Activated CD4-positive, alpha-beta T cell treated with anti-CD3 and anti-CD28 coated beads for 36 hours (primary cell): ENCODE results near the gene SLC12A5. TPM values are rescaled to one million over a fixed set of nuclear protein-coding genes. Genes with fewer than 3 reads are reported as not detected.

Experiments
- ATAC-seq: fragments of 200-7000 bp; cut with Tn5 transposase; one replicate; pipeline ENCODE4 v1.10.0; 2021; ENCODE audit warnings: mild to moderate bottlenecking, moderate library complexity
- CTCF ChIA-PET: fragments of 350-600 bp; sonication (Branson Sonifier 250); formaldehyde crosslinking; loops from one replicate; lab custom pipeline; 2021; ENCODE audit warnings: antibody characterized with exemption; lab: Charles Lee
- POLR2A ChIA-PET: fragments of 350-600 bp; sonication (Branson Sonifier 250); formaldehyde crosslinking; loops from one replicate; lab custom pipeline; 2021; ENCODE audit warnings: antibody characterized with exemption, inconsistent platforms; lab: Charles Lee
- DNase-seq: peaks from one replicate; pipeline ENCODE4 v3.0.0-alpha.2; 2020
- H3K27ac Mint-ChIP-seq: one replicate; pipeline ENCODE4 v1.8.0; 2021; ENCODE audit warnings: mixed read lengths
- H3K27me3 Mint-ChIP-seq: one replicate; pipeline ENCODE4 v1.8.0; 2021; ENCODE audit warnings: mixed read lengths
- H3K36me3 Mint-ChIP-seq: one replicate; pipeline ENCODE4 v1.8.0; 2021; ENCODE audit warnings: low read depth, mixed read lengths
- H3K4me1 Mint-ChIP-seq: one replicate; pipeline ENCODE4 v1.8.0; 2021; ENCODE audit warnings: mixed read lengths
- H3K4me3 Mint-ChIP-seq: one replicate; pipeline ENCODE4 v1.8.0; 2021; ENCODE audit warnings: mild to moderate bottlenecking, moderate library complexity, mixed read lengths
- H3K9me3 Mint-ChIP-seq: one replicate; pipeline ENCODE4 v1.8.0; 2021; ENCODE audit warnings: low read depth, mixed read lengths
- intact Hi-C, 2 experiments: fragments of 100-400 bp; cut with DNase I in 1 of 2; cut with micrococcal nuclease in 1 of 2; formaldehyde crosslinking; loops; one replicate each; pipeline versions ENCODE4 v1.14.2 to v1.15.1; 2022 to 2024; cut with DNase I, micrococcal nuclease
- total RNA-seq, 2 experiments: library from RNA; stranded (reverse); gene quantifications; one replicate each; pipeline ENCODE4 v1.2.3, GENCODE V29; 2021

The SLC12A5 gene
- total RNA-seq, 2 experiments from 2014 or later = 0.49 to 0.73 TPM

GRCh38 chr20:46056027-46056833 lies 27.2 kb downstream of the SLC12A5 start:
- H3K4me3 Mint-ChIP-seq = no peak overlapping the region
- peaks cover 19% of the 10 kb centered on the region for H3K27me3 Mint-ChIP-seq
- peaks cover 13% of the 10 kb centered on the region for H3K36me3 Mint-ChIP-seq
- CTCF ChIA-PET = no interaction called here
- intact Hi-C loops = loop anchor here in 1 of 2 experiments (2.0 kb wide), 1 partner anchor 25 kb away; no protein-coding TSS in a partner anchor
- peaks cover 26% of the 10 kb centered on the region for H3K4me1 Mint-ChIP-seq
- no peak overlapping the region for H3K27ac Mint-ChIP-seq
- no peak for ATAC-seq
- no peaks in the 10 kb centered on the region for H3K9me3 Mint-ChIP-seq
- DNase-seq = no peak
- POLR2A ChIA-PET = no interaction called here

- Mint-ChIP-seq H3K4me3 (no peak overlapping the region), H3K36me3 (peaks cover 22% of the 10 kb centered on the region), H3K9me3 (no peaks in the 10 kb centered on the region), H3K27ac (no peak overlapping the region), H3K27me3 (peaks cover 19% of the 10 kb centered on the region), H3K4me1 (peaks cover 35% of the 10 kb centered on the region)
- no peak for ATAC-seq
- intact Hi-C loops = loop anchor here in 1 of 2 experiments (2.0 kb wide), 1 partner anchor 26 kb away; no protein-coding TSS in a partner anchor
- POLR2A ChIA-PET = no interaction called here
- peak; percentile 54 for DNase-seq
- CTCF ChIA-PET = interaction anchor here (0.6 to 2.5 kb wide), 2 partner anchors 43 to 122 kb away, joined by 3 to 9 read pairs; no protein-coding TSS in a partner anchor
Measured at GRCh38 chr20:46056970-46057855, 28.2 kb downstream of the SLC12A5 start.

DNA sequence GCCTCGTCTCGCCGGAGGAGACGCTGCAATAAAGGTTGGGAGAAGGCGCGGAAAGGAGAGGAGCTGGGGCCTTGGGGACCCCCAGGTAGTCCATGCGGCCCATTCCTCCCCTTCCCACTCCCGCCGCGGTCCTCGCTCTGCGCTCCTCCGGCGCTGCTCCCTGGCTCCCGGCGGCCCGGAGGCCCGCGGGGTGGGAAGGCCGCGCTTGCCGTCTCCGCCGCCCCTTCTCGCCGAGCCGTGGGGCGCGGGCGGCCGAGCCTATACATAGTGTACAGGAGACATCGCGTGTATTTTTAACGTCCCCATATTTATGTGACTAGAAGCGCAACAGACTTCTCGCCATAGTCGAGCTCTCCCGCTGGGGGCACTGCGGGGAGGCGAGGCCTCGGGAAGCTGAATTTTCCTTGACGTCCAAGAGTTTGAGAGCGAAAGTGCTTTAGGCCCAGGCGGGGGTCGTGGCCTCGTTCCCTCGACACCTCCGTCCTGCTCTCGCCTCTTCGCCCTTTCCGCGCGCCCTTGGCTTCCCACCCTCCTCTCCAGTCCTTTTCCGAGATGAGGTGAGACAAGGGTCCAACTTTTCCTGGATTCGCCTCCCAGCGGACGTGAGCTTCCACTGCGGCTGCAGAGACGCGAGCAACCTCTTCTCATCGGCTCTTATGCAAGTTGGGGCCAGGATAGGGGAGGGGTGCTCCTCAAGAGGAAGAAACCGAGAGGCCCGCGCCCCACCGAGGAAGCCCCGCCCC lies 29.0 kb downstream of the SLC12A5 start:
- DNase-seq = peak; percentile 52
- ChIA-PET POLR2A (no interaction called here), CTCF (interaction anchor here (0.6 to 2.5 kb wide), 5 partner anchors 20 to 121 kb away, joined by 3 to 9 read pairs (median 3); no protein-coding TSS in a partner anchor)
- peaks cover 19% of the 10 kb centered on the region for H3K27me3 Mint-ChIP-seq
- peak; percentile 42 for ATAC-seq
- peaks cover 30% of the 10 kb centered on the region for H3K36me3 Mint-ChIP-seq
- no peak overlapping the region for H3K27ac Mint-ChIP-seq
- H3K4me1 Mint-ChIP-seq = peaks cover 42% of the 10 kb centered on the region
- H3K9me3 Mint-ChIP-seq = no peaks in the 10 kb centered on the region
- intact Hi-C loops = loop anchor here in 1 of 2 experiments (2.0 kb wide), 1 partner anchor 27 kb away; no protein-coding TSS in a partner anchor
- no peak overlapping the region for H3K4me3 Mint-ChIP-seq

DNA sequence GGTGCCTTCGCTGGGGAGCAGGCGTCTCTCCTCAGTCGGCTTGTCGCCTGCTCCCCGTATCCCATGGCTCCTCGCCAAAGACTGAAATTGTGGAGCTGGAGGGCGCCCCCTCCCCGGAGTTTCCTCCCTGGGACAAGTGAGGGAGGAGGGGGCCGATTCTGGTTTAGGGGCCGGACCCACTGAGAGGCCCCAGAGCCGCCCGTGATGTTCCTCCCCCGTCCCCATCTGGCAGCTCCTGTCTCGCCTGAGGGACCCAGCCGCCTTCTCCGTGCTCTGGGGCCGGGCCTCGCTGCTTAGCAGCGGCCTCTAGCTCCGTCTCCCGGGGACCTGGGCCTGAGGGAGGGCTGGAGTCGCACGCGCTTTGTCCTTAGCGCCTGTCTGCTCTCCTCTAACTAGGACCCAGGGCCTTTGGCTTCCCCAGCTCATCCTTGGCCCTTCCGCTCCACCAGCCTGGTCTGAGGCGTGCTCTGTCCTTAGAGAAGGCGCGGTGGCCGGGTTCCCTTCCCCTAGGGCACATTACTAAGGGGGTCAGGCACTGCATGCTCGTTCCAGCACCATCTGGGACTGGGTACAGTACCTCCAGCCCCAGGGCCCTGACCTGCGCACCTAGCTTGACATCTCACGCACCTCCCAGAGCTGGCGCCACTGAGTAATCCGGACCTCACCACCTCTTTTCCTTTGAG lies 29.7 kb downstream of the SLC12A5 start:
- Mint-ChIP-seq H3K27ac (no peak overlapping the region), H3K4me3 (no peak overlapping the region), H3K4me1 (peaks cover 47% of the 10 kb centered on the region), H3K36me3 (peaks cover 36% of the 10 kb centered on the region), H3K27me3 (peaks cover 19% of the 10 kb centered on the region), H3K9me3 (no peaks in the 10 kb centered on the region)
- ChIA-PET POLR2A (no interaction called here), CTCF (interaction anchor here (0.8 to 2.5 kb wide), 4 partner anchors 19 to 47 kb away, joined by 3 to 9 read pairs (median 5); no protein-coding TSS in a partner anchor)
- ATAC-seq = no peak
- no peak for DNase-seq
- intact Hi-C loops = no loop called here

- H3K27ac Mint-ChIP-seq = no peak overlapping the region
- H3K4me3 Mint-ChIP-seq = no peak overlapping the region
- no peak for ATAC-seq
- no peak for DNase-seq
- H3K9me3 Mint-ChIP-seq = no peaks in the 10 kb centered on the region
- peaks cover 53% of the 10 kb centered on the region for H3K36me3 Mint-ChIP-seq
- peaks cover 16% of the 10 kb centered on the region for H3K27me3 Mint-ChIP-seq
- intact Hi-C loops = no loop called here
- POLR2A ChIA-PET = no interaction called here
- peaks cover 62% of the 10 kb centered on the region for H3K4me1 Mint-ChIP-seq
- CTCF ChIA-PET = interaction anchor here (0.5 kb wide), 1 partner anchor 16 kb away, joined by 3 read pairs; no protein-coding TSS in a partner anchor
Measured at GRCh38 chr20:46060301-46060881, 31.4 kb downstream of the SLC12A5 start.

DNA sequence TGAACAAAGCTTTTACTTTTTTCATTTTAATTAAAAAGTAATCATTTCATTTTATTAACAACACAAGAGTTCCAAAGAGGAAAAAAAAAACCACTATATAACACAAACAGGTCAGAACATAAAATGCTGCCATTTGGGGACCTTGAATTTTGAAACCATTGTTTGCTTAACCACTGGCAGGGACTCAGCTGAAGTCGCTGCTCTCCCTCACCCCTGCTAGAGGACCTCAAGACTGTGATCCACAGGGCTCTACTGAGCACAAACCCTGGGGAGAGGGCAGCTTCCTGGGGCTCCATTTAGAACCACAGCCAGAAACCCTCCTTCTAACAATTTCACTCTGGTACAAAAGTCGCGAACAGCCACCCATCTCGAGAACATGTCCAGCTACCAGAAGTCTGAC lies 32.0 kb downstream of the SLC12A5 start:
- POLR2A ChIA-PET = no interaction called here
- intact Hi-C loops = no loop called here
- no peak for DNase-seq
- Mint-ChIP-seq H3K27me3 (peaks cover 16% of the 10 kb centered on the region), H3K36me3 (peaks cover 56% of the 10 kb centered on the region), H3K9me3 (no peaks in the 10 kb centered on the region), H3K4me1 (peaks cover 62% of the 10 kb centered on the region), H3K4me3 (no peak overlapping the region), H3K27ac (no peak overlapping the region)
- ATAC-seq = no peak
- CTCF ChIA-PET = interaction anchor here (0.5 to 1.5 kb wide), 3 partner anchors 16 to 76 kb away, joined by 3 to 6 read pairs (median 3); no protein-coding TSS in a partner anchor

DNA sequence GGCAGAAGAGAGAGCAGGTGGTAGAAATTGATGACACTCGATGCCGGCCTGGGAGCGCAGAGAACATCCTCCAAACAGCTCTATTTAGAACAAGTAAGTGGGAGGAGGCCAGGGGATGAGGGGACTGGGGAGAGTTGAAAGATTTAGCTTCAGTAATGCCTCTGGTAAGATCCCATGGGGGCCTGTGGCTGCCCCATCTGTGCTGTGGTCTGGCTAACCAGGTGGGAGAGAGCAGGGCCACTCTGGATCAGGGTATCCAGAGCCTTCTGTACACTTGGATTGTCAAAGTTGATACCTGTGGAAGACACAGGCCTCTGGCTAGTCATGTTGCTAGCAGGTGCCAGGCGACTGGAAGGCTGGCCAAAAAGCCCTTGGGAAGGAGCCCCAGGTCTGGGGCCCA lies 33.1 kb downstream of the SLC12A5 start:
- DNase-seq (no peak), ATAC-seq (no peak)
- peaks cover 12% of the 10 kb centered on the region for H3K27me3 Mint-ChIP-seq
- POLR2A ChIA-PET = no interaction called here
- H3K4me1 Mint-ChIP-seq = peaks cover 62% of the 10 kb centered on the region
- CTCF ChIA-PET = interaction anchor here (1.1 to 1.5 kb wide), 2 partner anchors 40 to 75 kb away, joined by 3 to 6 read pairs; no protein-coding TSS in a partner anchor
- H3K27ac Mint-ChIP-seq = no peak overlapping the region
- H3K9me3 Mint-ChIP-seq = no peaks in the 10 kb centered on the region
- intact Hi-C loops = no loop called here
- no peak overlapping the region for H3K4me3 Mint-ChIP-seq
- H3K36me3 Mint-ChIP-seq = peaks cover 62% of the 10 kb centered on the region

DNA sequence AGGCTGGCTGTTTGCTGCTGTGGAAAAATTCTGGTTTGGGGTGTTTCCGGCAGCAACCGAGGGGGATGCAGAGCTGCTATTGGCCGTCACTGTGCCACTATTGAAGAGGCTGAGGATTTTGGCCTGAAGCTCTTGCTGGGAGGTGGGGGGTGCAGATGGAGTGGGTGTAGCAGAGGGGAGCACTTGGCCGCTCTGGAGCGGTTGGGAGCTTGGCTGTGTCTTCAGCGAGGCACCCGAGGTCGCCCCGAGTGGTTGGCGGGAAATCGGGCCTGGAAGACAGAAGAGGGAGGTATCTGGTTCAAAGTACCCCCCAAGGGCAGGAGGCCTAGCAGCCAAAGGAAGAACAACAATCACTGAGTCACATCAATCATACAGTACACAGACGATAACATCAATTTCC lies 33.6 kb downstream of the SLC12A5 start:
- H3K4me1 Mint-ChIP-seq = peaks cover 62% of the 10 kb centered on the region
- H3K4me3 Mint-ChIP-seq = no peak overlapping the region
- peaks cover 10% of the 10 kb centered on the region for H3K27me3 Mint-ChIP-seq
- H3K36me3 Mint-ChIP-seq = peaks cover 62% of the 10 kb centered on the region
- no peak overlapping the region for H3K27ac Mint-ChIP-seq
- ChIA-PET POLR2A (no interaction called here), CTCF (interaction anchor here (1.1 kb wide), 1 partner anchor 76 kb away, joined by 3 read pairs; no protein-coding TSS in a partner anchor)
- no peaks in the 10 kb centered on the region for H3K9me3 Mint-ChIP-seq
- ATAC-seq = no peak
- no peak for DNase-seq
- intact Hi-C loops = loop anchor here in 1 of 2 experiments (1.0 kb wide), 1 partner anchor 27 kb away; the partner anchor contains the start of gene NCOA5

GRCh38 chr20:46063151-46063550 lies 34.1 kb downstream of the SLC12A5 start:
- Mint-ChIP-seq H3K27ac (peak overlapping the region; percentile 75), H3K4me1 (peaks cover 61% of the 10 kb centered on the region), H3K36me3 (peaks cover 66% of the 10 kb centered on the region), H3K27me3 (peaks cover 7% of the 10 kb centered on the region), H3K4me3 (no peak overlapping the region), H3K9me3 (no peaks in the 10 kb centered on the region)
- ATAC-seq (no peak), DNase-seq (no peak)
- ChIA-PET POLR2A (no interaction called here), CTCF (interaction anchor here (0.6 to 1.1 kb wide), 2 partner anchors 76 to 1329 kb away, joined by 3 read pairs; no protein-coding TSS in a partner anchor)
- intact Hi-C loops = loop anchor here in 1 of 2 experiments (1.0 kb wide), 1 partner anchor 26 kb away; the partner anchor contains the start of gene NCOA5

GRCh38 chr20:46063652-46064054 lies 34.6 kb downstream of the SLC12A5 start:
- H3K4me3 Mint-ChIP-seq = no peak overlapping the region
- peaks cover 5% of the 10 kb centered on the region for H3K27me3 Mint-ChIP-seq
- peak; percentile 76 for ATAC-seq
- H3K27ac Mint-ChIP-seq = peak overlapping the region; percentile 75
- intact Hi-C loops = loop anchor here in 1 of 2 experiments (1.0 kb wide), 1 partner anchor 26 kb away; the partner anchor contains the start of gene NCOA5
- peaks cover 58% of the 10 kb centered on the region for H3K4me1 Mint-ChIP-seq
- H3K36me3 Mint-ChIP-seq = peaks cover 72% of the 10 kb centered on the region
- POLR2A ChIA-PET = no interaction called here
- no peaks in the 10 kb centered on the region for H3K9me3 Mint-ChIP-seq
- DNase-seq = peak; percentile 35
- CTCF ChIA-PET = interaction anchor here (0.6 kb wide), 1 partner anchor 1329 kb away, joined by 3 read pairs; no protein-coding TSS in a partner anchor
